GM18520 (cell line): ENCODE results near the gene C13orf42.

Experiments
- ATAC-seq: cut with Tn5 transposase; IDR thresholded peaks from one replicate; pipeline ENCODE4 v1.9.1; 2021; ENCODE audit not compliant: unreplicated experiment

The C13orf42 gene

GRCh38 chr13:51067210-51067701 lies 43.8 kb downstream of the C13orf42 start:
- no peak for ATAC-seq

GRCh38 chr13:51066091-51066831 lies 44.8 kb downstream of the C13orf42 start:
- no peak for ATAC-seq

- no peak for ATAC-seq
Observed at GRCh38 chr13:51065372-51066090, 45.5 kb downstream of the C13orf42 start.

- no peak for ATAC-seq
Observed at GRCh38 chr13:51064753-51065152, 46.3 kb downstream of the C13orf42 start.

GRCh38 chr13:51063909-51064308 lies 47.2 kb downstream of the C13orf42 start:
- ATAC-seq: no peak

- ATAC-seq: no peak
Observed at GRCh38 chr13:51058461-51059167, 52.5 kb downstream of the C13orf42 start.

GRCh38 chr13:51057906-51058305 lies 53.2 kb downstream of the C13orf42 start:
- ATAC-seq: no peak

- ATAC-seq: no peak
Observed at GRCh38 chr13:51057001-51057400, 54.1 kb downstream of the C13orf42 start.

- ATAC-seq: no peak
Observed at GRCh38 chr13:51052581-51052980, 58.5 kb downstream of the C13orf42 start.

- ATAC-seq: no peak
Observed at GRCh38 chr13:51050021-51050830, 60.8 kb downstream of the C13orf42 start.

- ATAC-seq: no peak
Observed at GRCh38 chr13:51048616-51049015, 62.5 kb downstream of the C13orf42 start.

GRCh38 chr13:51048166-51048461 lies 63.0 kb downstream of the C13orf42 start:
- no peak for ATAC-seq

GRCh38 chr13:51047434-51048165 lies 63.5 kb downstream of the C13orf42 start:
- no peak for ATAC-seq

- ATAC-seq: no peak
Observed at GRCh38 chr13:51045451-51045850, 65.6 kb downstream of the C13orf42 start.

- no peak for ATAC-seq
Observed at GRCh38 chr13:51044023-51044665, 66.9 kb downstream of the C13orf42 start.

GRCh38 chr13:51043310-51043709 lies 67.8 kb downstream of the C13orf42 start:
- no peak for ATAC-seq

- no peak for ATAC-seq
Observed at GRCh38 chr13:51041710-51042109, 69.4 kb downstream of the C13orf42 start.

GRCh38 chr13:51041126-51041525 lies 69.9 kb downstream of the C13orf42 start:
- no peak for ATAC-seq

- no peak for ATAC-seq
Observed at GRCh38 chr13:51040431-51040830, 70.6 kb downstream of the C13orf42 start.

GRCh38 chr13:51036418-51036817 lies 74.7 kb downstream of the C13orf42 start:
- ATAC-seq: no peak
